K562 (cell line): ENCODE results near the gene C6orf89. TPM values are rescaled to one million over a fixed set of nuclear protein-coding genes. Genes with fewer than 3 reads are reported as not detected.

ENCODE experiments used
- ETV5 ChIP-seq: sonication (generic); formaldehyde crosslinking; IDR thresholded peaks from 2 replicates; pipeline ENCODE4 v1.4.0; 2020; ENCODE audit warnings: low read depth, mild to moderate bottlenecking, missing genetic modification reagents
- GATAD2A ChIP-seq: fragments of 450-650 bp; IDR thresholded peaks from 2 replicates; pipeline ENCODE4 v1.6.1; 2017
- ID3 ChIP-seq, 2 experiments: fragments of 250-450 bp in 1 of 2; fragments of 450-650 bp in 1 of 2; sonication (Bioruptor Pico) in 1 of 2; IDR thresholded peaks; 2 replicates each; pipeline versions ENCODE4 v1.6.1 to v1.8.0; 2016 to 2021; ENCODE audit warnings: mild to moderate bottlenecking in 2 of 2, moderate library complexity in 2 of 2, missing compliant biosample characterization in 1 of 2, missing genetic modification characterization in 1 of 2
- JUN ChIP-seq, 2 experiments: sonication (generic) in 1 of 2; formaldehyde crosslinking in 1 of 2; IDR thresholded peaks; 2 replicates each; pipeline versions ENCODE4 v1.6.1 to v1.8.0; 2012 to 2022; ENCODE audit warnings: borderline replicate concordance in 2 of 2, mild to moderate bottlenecking in 2 of 2, improper control_type of control experiment in 1 of 2, low read depth in 1 of 2, low read length in 1 of 2, missing genetic modification reagents in 1 of 2
- LCOR ChIP-seq: sonication (generic); formaldehyde crosslinking; IDR thresholded peaks from 2 replicates; pipeline ENCODE4 v1.8.0; 2022; ENCODE audit warnings: mild to moderate bottlenecking, missing genetic modification reagents
- MCM3 ChIP-seq: fragments of 450-650 bp; IDR thresholded peaks from 2 replicates; pipeline ENCODE4 v1.6.1; 2016
- NCOR1 ChIP-seq: fragments of 450-650 bp; IDR thresholded peaks from 2 replicates; pipeline ENCODE4 v1.6.1; 2016; ENCODE audit warnings: mild to moderate bottlenecking, moderate library complexity
- NFIC ChIP-seq: fragments of 450-650 bp; IDR thresholded peaks from 2 replicates; pipeline ENCODE4 v1.6.1; 2017; ENCODE audit warnings: mild to moderate bottlenecking, inconsistent platforms
- NONO ChIP-seq, 2 experiments: fragments of 200-400 bp in 1 of 2; fragments of 450-650 bp in 1 of 2; formaldehyde crosslinking in 1 of 2; IDR thresholded peaks; 2 replicates each; pipeline ENCODE4 v1.6.1; 2017; ENCODE audit warnings: low read depth in 2 of 2, mild to moderate bottlenecking in 2 of 2, moderate library complexity in 2 of 2, low read length in 1 of 2
- NUFIP1 ChIP-seq: fragments of 450-650 bp; IDR thresholded peaks from 2 replicates; pipeline ENCODE4 v1.6.1; 2018; ENCODE audit not compliant: partially characterized antibody
- POLR2AphosphoS5 ChIP-seq: IDR thresholded peaks from 2 replicates; pipeline ENCODE4 v1.6.1; 2011; ENCODE audit warnings: mild to moderate bottlenecking, low read depth, low read length, moderate library complexity; ENCODE audit not compliant: control insufficient read depth, insufficient read depth
- RBM34 ChIP-seq: fragments of 200-400 bp; formaldehyde crosslinking; IDR thresholded peaks from 2 replicates; pipeline ENCODE4 v1.6.1; 2018; ENCODE audit warnings: low read length, borderline replicate concordance; ENCODE audit not compliant: insufficient read depth
- SMARCA4 ChIP-seq: fragments of 450-650 bp; IDR thresholded peaks from 2 replicates; pipeline ENCODE4 v1.6.1; 2016
- SRSF9 ChIP-seq: fragments of 200-400 bp; formaldehyde crosslinking; IDR thresholded peaks from 2 replicates; pipeline ENCODE4 v1.6.1; 2017; ENCODE audit warnings: low read depth, low read length, borderline replicate concordance
- STAG1 ChIP-seq: sonication (generic); formaldehyde crosslinking; IDR thresholded peaks from 2 replicates; pipeline ENCODE4 v1.5.0; 2020; ENCODE audit warnings: missing genetic modification reagents, borderline replicate concordance
- TEAD2 ChIP-seq: fragments of 450-650 bp; IDR thresholded peaks from 2 replicates; pipeline ENCODE4 v1.6.1; 2016; ENCODE audit warnings: missing genetic modification characterization, control low read depth, missing compliant biosample characterization
- TOE1 ChIP-seq, 2 experiments: fragments of 450-650 bp in 1 of 2; sonication (generic) in 1 of 2; formaldehyde crosslinking in 1 of 2; IDR thresholded peaks; 2 replicates each; pipeline versions ENCODE4 v1.7.1 to v1.8.0; 2016 to 2022; ENCODE audit warnings: borderline replicate concordance in 2 of 2, mild to moderate bottlenecking in 2 of 2, antibody characterized with exemption in 1 of 2, inconsistent platforms in 1 of 2, low read depth in 1 of 2, missing genetic modification reagents in 1 of 2, moderate library complexity in 1 of 2
- XRCC5 ChIP-seq: fragments of 200-400 bp; formaldehyde crosslinking; IDR thresholded peaks from 2 replicates; pipeline ENCODE4 v1.6.1; 2017; ENCODE audit warnings: low read depth, mild to moderate bottlenecking, low read length
- ZBTB43 ChIP-seq: sonication (generic); formaldehyde crosslinking; IDR thresholded peaks from 2 replicates; pipeline ENCODE4 v1.8.0; 2023; ENCODE audit warnings: mild to moderate bottlenecking, missing genetic modification reagents
- ZBTB49 ChIP-seq: sonication (generic); formaldehyde crosslinking; IDR thresholded peaks from 2 replicates; pipeline ENCODE4 v1.8.0; 2022; ENCODE audit warnings: missing genetic modification reagents, mild to moderate bottlenecking, borderline replicate concordance
- ZKSCAN8 ChIP-seq: fragments of 200-800 bp; sonication (Bioruptor generic); IDR thresholded peaks from 2 replicates; pipeline ENCODE4 v1.6.1; 2016; ENCODE audit warnings: missing genetic modification characterization, missing compliant biosample characterization
- ZNF41 ChIP-seq: fragments of 250-450 bp; sonication (Bioruptor Pico); conservative IDR thresholded peaks from 2 replicates; pipeline ENCODE4 v1.4.0; 2020; ENCODE audit warnings: mild to moderate bottlenecking
- polyA plus RNA-seq, 8 experiments: library from polyadenylated mRNA; depleted of rRNA in 4 of 8; stranded (reverse) in 5 of 8; unstranded in 3 of 8; fragments of >200 nt; fragmentation: Nextera tagmentation in 2 of 8; fragmentation: Illumina TruSeq in 1 of 8; extraction: Ambion mirVana in 2 of 8; extraction: Trizol in 1 of 8; gene quantifications; 2 replicates each; pipeline versions ENCODE4 v1.2.1 to v1.2.3, GENCODE V29; 2011 to 2014; ENCODE audit warnings: inconsistent platforms in 1 of 8, missing spikeins in 1 of 8
- total RNA-seq, 7 experiments: library from RNA; depleted of rRNA in 6 of 7; stranded (reverse); fragments of >200 nt in 6 of 7; fragmentation: Illumina TruSeq in 2 of 7; extraction: Trizol in 2 of 7; gene quantifications; 2 replicates each; pipeline versions ENCODE4 v1.2.1 to v1.2.3, GENCODE V29; 2011 to 2021; ENCODE audit warnings: low replicate concordance in 1 of 7

Gene C6orf89
- total and polyA plus RNA-seq, 9 of the 15 experiments (the other 6 are each of a cell fraction or from before 2014, with no cell fraction given): 35.2 to 111 (median 58.5) TPM

- TF ChIP-seq ZBTB49 (CRISPR knock-in tag) (no peak), TEAD2 (tag) (0 out of 2 replicates have a peak, but pooled peaks have one; percentile 28), ZBTB43 (CRISPR knock-in tag) (no peak), NCOR1 (peak; percentile 95), ETV5 (CRISPR knock-in tag) (peak; percentile 37; the same call in 1 of the 2 replicates), SMARCA4 (peak; percentile 94), TOE1 (IDR thresholded peaks at IDR 0.05; ENCODE audit: borderline replicate concordance) (peak; percentile 63), TOE1 (CRISPR knock-in tag; IDR thresholded peaks at IDR 0.05; ENCODE audit: borderline replicate concordance, low read depth) (no peak), NFIC (peak; percentile 66), GATAD2A (peak; percentile 69; the same call in 1 of the 2 replicates), ZKSCAN8 (CRISPR knock-in tag) (peak; percentile 83), XRCC5 (peak; percentile 51; the same call in 1 of the 2 replicates), POLR2AphosphoS5 (peak; percentile 85), JUN (IDR thresholded peaks at IDR 0.05; ENCODE audit: borderline replicate concordance, low read depth, low read length) (peak; percentile 64; the same call in 1 of the 2 replicates), JUN (CRISPR knock-in tag; IDR thresholded peaks at IDR 0.05; ENCODE audit: borderline replicate concordance) (no peak), NUFIP1 (peak; percentile 75), ID3 (CRISPR knock-in tag; IDR thresholded peaks at IDR 0.05) (no peak), ID3 (tag; IDR thresholded peaks at IDR 0.05) (peak; percentile 84), LCOR (CRISPR knock-in tag) (peak; percentile 94; the same call in 1 of the 2 replicates), NONO (IDR thresholded peaks at IDR 0.05; ENCODE audit: low read depth in 2 of 2, low read length in 1 of 2) (no peak), RBM34 (no peak), STAG1 (CRISPR knock-in tag) (no peak), SRSF9 (no peak), MCM3 (no peak), ZNF41 (CRISPR knock-in tag) (no peak)
Observed at GRCh38 chr6:36862164-36862847, 23.4 kb upstream of the C6orf89 start (continued).
